Spleen (tissue), 11 donors: ENCODE data around the gene ARMCX4. TPM values are rescaled to one million over a fixed set of nuclear protein-coding genes. Genes with fewer than 3 reads are reported as not detected.

Experiments used
- DNase-seq: peaks from one replicate; pipeline ENCODE4 v3.0.0-alpha.2; 2020
- H3K27ac ChIP-seq, 8 donors: fragments of 200-600 bp; sonication (generic) in 7 of 8; 1 replicate in 4 of 8; 2 replicates in 4 of 8; pipeline versions ENCODE4 v1.5.0 to v1.8.0; 2016 to 2021; ENCODE audit warnings: inconsistent platforms in 4 of 8, mild to moderate bottlenecking in 4 of 8, moderate library complexity in 1 of 8
- H3K27me3 ChIP-seq, 7 donors: fragments of 200-600 bp; sonication (generic) in 6 of 7; replicated peaks in 1 of 7; 1 replicate in 4 of 7; 2 replicates in 3 of 7; pipeline versions ENCODE4 v1.5.0 to v1.8.0; 2016 to 2021; ENCODE audit warnings: inconsistent platforms in 3 of 7, mild to moderate bottlenecking in 1 of 7
- H3K36me3 ChIP-seq, 6 donors: fragments of 200-600 bp; sonication (generic) in 5 of 6; 1 replicate in 4 of 6; 2 replicates in 2 of 6; pipeline versions ENCODE4 v1.5.0 to v1.8.0; 2016 to 2021; ENCODE audit warnings: inconsistent platforms in 2 of 6
- H3K4me1 ChIP-seq, 6 donors: fragments of 200-600 bp; sonication (generic) in 5 of 6; 1 replicate in 3 of 6; 2 replicates in 3 of 6; pipeline versions ENCODE4 v1.5.0 to v1.8.0; 2016 to 2021; ENCODE audit warnings: inconsistent platforms in 3 of 6
- H3K4me3 ChIP-seq, 8 donors: fragments of 200-600 bp; sonication (generic) in 7 of 8; 1 replicate in 4 of 8; 2 replicates in 4 of 8; pipeline versions ENCODE4 v1.5.0 to v1.8.0; 2016 to 2021; ENCODE audit warnings: inconsistent platforms in 4 of 8, mild to moderate bottlenecking in 4 of 8, moderate library complexity in 2 of 8
- H3K9me3 ChIP-seq, 8 donors: fragments of 200-600 bp; sonication (generic) in 7 of 8; 1 replicate in 4 of 8; 2 replicates in 4 of 8; pipeline versions ENCODE4 v1.5.0 to v1.8.0; 2016 to 2021; ENCODE audit warnings: inconsistent platforms in 4 of 8
- CTCF ChIP-seq, 11 experiments: fragments of 200-600 bp in 7 of 11; fragments of 450-650 bp in 4 of 11; sonication (generic) in 4 of 11; IDR thresholded peaks in 8 of 11; conservative IDR thresholded peaks in 3 of 11; 1 replicate in 7 of 11; 2 replicates in 4 of 11; pipeline versions ENCODE4 v1.4.0 to v1.8.0; 2016 to 2021; ENCODE audit warnings: antibody characterized with exemption in 11 of 11, inconsistent platforms in 4 of 11, mild to moderate bottlenecking in 1 of 11
- POLR2A ChIP-seq, 3 donors: fragments of 450-650 bp; IDR thresholded peaks; one replicate each; pipeline ENCODE4 v1.5.1; 2017; ENCODE audit warnings: antibody characterized with exemption in 3 of 3, mild to moderate bottlenecking in 1 of 3
- POLR2AphosphoS5 ChIP-seq, 3 donors: sonication (generic); formaldehyde crosslinking; IDR thresholded peaks; one replicate each; pipeline ENCODE4 v1.5.1; 2017; ENCODE audit warnings: antibody characterized with exemption in 3 of 3
- WGBS, 5 donors: extraction: QIAGEN DNeasy Blood & Tissue Kit in 3 of 5; methylation state at CpG; one replicate each; pipeline versions ENCODE4 v1.1.5 to v1.1.7; 2013 to 2018; 5-methylcytosine and 5-hydroxymethylcytosine counted together
- intact Hi-C: fragments of 100-400 bp; cut with DNase I; formaldehyde crosslinking; loops from one replicate; pipeline ENCODE4 v1.15.0; 2023; ENCODE audit warnings: low total_unique reads
- polyA plus RNA-seq, 3 donors: library from polyadenylated mRNA; stranded (reverse); fragments of 200-250 nt; gene quantifications; one replicate each; pipeline ENCODE4 v1.2.1, GENCODE V29; 2013
- total RNA-seq, 7 donors: library from RNA; depleted of rRNA in 3 of 7; stranded (reverse); fragments of >200 nt in 3 of 7; fragmentation: NEBNext Ultra II Directional in 4 of 7; extraction: Animal tissue kit (Norgen Biotek cat#: 25700) in 4 of 7; gene quantifications; one replicate each; pipeline versions ENCODE4 v1.1.0 to v1.2.1, GENCODE V29; 2016 to 2021
- donor health status: healthy with polysubstance abuse.
- donor health status: DM: no; HTN: no; CAD: no; lungs with moderate emphysema.
- donor health status: DM: no; HTN: no; CAD: no.
- donor health status: Bipolar disorder and iron deficiency.
- donor health status: healthy.
- donor health status: DM: no; HTN: no; CAD: no.
- donor health status: DM: yes; HTN: yes; CAD: no.

ARMCX4 gene
- total and polyA plus RNA-seq, 10 donors = 4.0 to 20.3 (median 12.9) TPM

- TF ChIP-seq POLR2A (IDR thresholded peaks at IDR 0.05) (no peak), POLR2AphosphoS5 (IDR thresholded peaks at IDR 0.05) (no peak), CTCF (IDR thresholded peaks at IDR 0.05 in 8 of 11, conservative IDR thresholded peaks at IDR 0.05 in 3 of 11) (no peak)
- intact Hi-C loops = no loop called here
- 32 to 71% (median 54%) methylated on average over 2 of the region's 2 CpGs for WGBS, 5 donors
These were observed 45.7 kb downstream of the ARMCX4 start for GRCh38 chrX:101530944-101531343.

More at GRCh38 chrX:101530944-101531343, 45.7 kb downstream of the ARMCX4 start:
- Histone ChIP-seq H3K27me3 (no peaks in the 10 kb centered on the region), H3K4me3 (no peak overlapping the region), H3K27ac (peak overlapping the region in 1 of 8 donors; percentile 13), H3K9me3 (peaks cover 0 to 16% (median 0%) of the 10 kb centered on the region in 8 donors), H3K4me1 (no peaks in the 10 kb centered on the region), H3K36me3 (no peaks in the 10 kb centered on the region)
- no peak for DNase-seq

Other genes with a start within 250 kb of the ARMCX4 start
- gene TAF7L, start 194.1 kb upstream of the ARMCX4 start, total RNA-seq = under 1 TPM in 2 of 7 donors, not detected in 5; 0.16 to 0.20 TPM
- gene TAF7L, start 194.1 kb upstream of the ARMCX4 start, polyA plus RNA-seq = under 1 TPM in 2 of 3 donors, not detected in 1; 0.09 to 0.11 TPM
- 10 to 100 TPM in 3 of 7 donors, 1 to 10 TPM in 4; 3.7 to 12.3 (median 9.8) TPM for gene TIMM8A, start 136.7 kb upstream of the ARMCX4 start, total RNA-seq
- gene TIMM8A, start 136.7 kb upstream of the ARMCX4 start, polyA plus RNA-seq = 10 to 100 TPM in 1 of 3 donors, 1 to 10 TPM in 2; 8.9 to 13.3 (median 9.5) TPM
- gene BTK, start 99.3 kb upstream of the ARMCX4 start, total RNA-seq = 100 to 1,000 TPM in 1 of 7 donors, 10 to 100 TPM in 6; 70.7 to 103 (median 81.5) TPM
- gene BTK, start 99.3 kb upstream of the ARMCX4 start, polyA plus RNA-seq = 100 to 1,000 TPM in 2 of 3 donors, 10 to 100 TPM in 1; 76.5 to 139 (median 103) TPM
- 1,000 to 10,000 TPM in 3 of 7 donors, 100 to 1,000 TPM in 4; 151 to 3,237 (median 224) TPM for gene RPL36A, start 94.4 kb upstream of the ARMCX4 start, total RNA-seq
- gene RPL36A, start 94.4 kb upstream of the ARMCX4 start, polyA plus RNA-seq = 1,000 to 10,000 TPM; 4,155 to 7,329 (median 5,596) TPM
- gene GLA, start 77.5 kb upstream of the ARMCX4 start, total RNA-seq = 10 to 100 TPM; 22.9 to 33.8 (median 31.0) TPM
- 10 to 100 TPM; 23.9 to 38.5 (median 36.6) TPM for gene GLA, start 77.5 kb upstream of the ARMCX4 start, polyA plus RNA-seq
- 10 to 100 TPM; 42.9 to 74.1 (median 67.0) TPM for gene HNRNPH2, start 77.2 kb upstream of the ARMCX4 start, total RNA-seq
- 10 to 100 TPM; 34.1 to 55.3 (median 45.3) TPM for gene HNRNPH2, start 77.2 kb upstream of the ARMCX4 start, polyA plus RNA-seq
- gene ARMCX1, start 65.1 kb downstream of the ARMCX4 start, total RNA-seq = 10 to 100 TPM; 10.9 to 22.8 (median 18.0) TPM
- gene ARMCX1, start 65.1 kb downstream of the ARMCX4 start, polyA plus RNA-seq = 10 to 100 TPM in 1 of 3 donors, 1 to 10 TPM in 2; 5.2 to 12.3 (median 6.9) TPM
- gene ARMCX6, start 132.5 kb downstream of the ARMCX4 start, total RNA-seq = 10 to 100 TPM; 31.0 to 62.4 (median 44.7) TPM
- gene ARMCX6, start 132.5 kb downstream of the ARMCX4 start, polyA plus RNA-seq = 10 to 100 TPM; 34.2 to 42.0 (median 38.5) TPM
- 10 to 100 TPM; 61.9 to 90.4 (median 79.8) TPM for gene ARMCX3, start 137.7 kb downstream of the ARMCX4 start, total RNA-seq
- gene ARMCX3, start 137.7 kb downstream of the ARMCX4 start, polyA plus RNA-seq = 10 to 100 TPM; 16.8 to 35.4 (median 16.9) TPM
- gene ARMCX2, start 174.4 kb downstream of the ARMCX4 start, total RNA-seq = 10 to 100 TPM; 20.7 to 52.3 (median 36.5) TPM
- 10 to 100 TPM; 10.7 to 21.7 (median 14.5) TPM for gene ARMCX2, start 174.4 kb downstream of the ARMCX4 start, polyA plus RNA-seq